Ascending aorta (tissue), 2 donors: ENCODE results near the gene GPA33. TPM values are rescaled to one million over a fixed set of nuclear protein-coding genes. Genes with fewer than 3 reads are reported as not detected.

Experiments used
- DNase-seq, 2 donors: peaks; one replicate each; pipeline ENCODE4 v3.0.0-alpha.2; 2019; ENCODE audit warnings: low spot score in 2 of 2
- H3K27ac ChIP-seq, 2 donors: fragments of 200-600 bp; sonication (generic); one replicate each; pipeline ENCODE4 v1.5.1; 2016 to 2017; ENCODE audit warnings: mild to moderate bottlenecking in 1 of 2
- H3K27me3 ChIP-seq: fragments of 200-600 bp; sonication (generic); one replicate; pipeline ENCODE4 v1.5.1; 2017
- H3K36me3 ChIP-seq, 2 donors: fragments of 200-600 bp; sonication (generic); one replicate each; pipeline ENCODE4 v1.5.1; 2016
- H3K4me1 ChIP-seq, 2 donors: fragments of 200-600 bp; sonication (generic); one replicate each; pipeline ENCODE4 v1.5.1; 2016 to 2017; ENCODE audit warnings: mild to moderate bottlenecking in 1 of 2
- H3K4me3 ChIP-seq, 2 donors: fragments of 200-600 bp; sonication (generic); one replicate each; pipeline ENCODE4 v1.5.1; 2016 to 2017; ENCODE audit warnings: mild to moderate bottlenecking in 1 of 2
- H3K9me3 ChIP-seq, 2 donors: fragments of 200-600 bp; sonication (generic); one replicate each; pipeline ENCODE4 v1.5.1; 2016
- CTCF ChIP-seq, 3 experiments: fragments of 200-600 bp in 2 of 3; fragments of 450-650 bp in 1 of 3; sonication (generic) in 2 of 3; IDR thresholded peaks; one replicate each; pipeline ENCODE4 v1.5.1; 2016 to 2019; ENCODE audit warnings: antibody characterized with exemption in 3 of 3, mild to moderate bottlenecking in 1 of 3, moderate library complexity in 1 of 3
- intact Hi-C: fragments of 100-400 bp; cut with DNase I; formaldehyde crosslinking; loops from one replicate; pipeline ENCODE4 v1.15.1; 2023
- total RNA-seq: library from RNA; depleted of rRNA; stranded (reverse); fragments of >200 nt; gene quantifications from one replicate; pipeline ENCODE4 v1.1.0, GENCODE V29; 2016

The GPA33 gene
- total RNA-seq, 1 donor from 2014 or later: not detected

- Histone ChIP-seq H3K9me3 (peaks cover 0 to 3% of the 10 kb centered on the region in 2 donors), H3K27me3 (no peaks in the 10 kb centered on the region), H3K36me3 (no peaks in the 10 kb centered on the region), H3K4me3 (peak overlapping the region; percentile 45 to 63), H3K4me1 (peaks cover 0 to 14% of the 10 kb centered on the region in 2 donors), H3K27ac (peak overlapping the region; percentile 66 to 73)
- intact Hi-C loops: no loop called here
- DNase-seq: peak in 1 of 2 donors; percentile 68
- no peak for TF ChIP-seq CTCF (IDR thresholded peaks at IDR 0.05)
Measured at GRCh38 chr1:167094690-167095089, 4.5 kb upstream of the GPA33 start.

DNA sequence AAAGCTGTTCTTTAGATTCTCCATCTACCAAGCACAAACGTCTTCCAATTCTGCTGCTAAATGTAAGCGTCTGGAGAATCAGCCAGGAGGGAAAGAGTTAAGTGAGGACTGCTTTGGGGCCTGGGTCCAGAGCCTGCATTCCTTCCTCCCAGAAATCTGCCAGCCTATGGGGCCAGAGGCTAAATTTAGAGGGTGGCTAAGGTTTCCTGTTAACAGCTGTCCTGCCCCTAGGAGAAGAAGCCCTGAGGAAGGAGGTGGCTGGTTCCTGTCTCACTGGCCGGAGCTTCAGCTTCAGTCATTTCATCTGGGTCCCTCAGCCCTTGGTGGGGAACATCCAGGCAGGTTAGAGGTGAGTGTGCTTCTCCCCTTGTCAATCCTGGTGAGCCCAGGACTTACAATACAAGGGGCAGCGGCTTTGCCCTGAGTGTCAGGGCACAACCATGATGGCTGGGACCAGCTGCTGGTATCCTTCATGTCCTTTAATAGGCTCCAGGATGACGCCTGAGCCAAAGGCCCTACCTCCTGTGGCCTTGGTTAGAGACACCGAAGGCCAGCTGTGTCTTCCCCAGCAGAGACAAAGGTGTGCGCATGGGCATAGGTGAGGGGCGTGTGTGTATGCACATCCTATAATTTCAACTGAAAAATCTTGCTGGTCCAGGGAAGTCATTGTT is 3.8 kb upstream of the GPA33 start, which contains the start of gene STYXL2:
Gene STYXL2 (plus strand): TSS at position 230 of the 671 bp plus-strand sequence. CDS start 775 bp downstream, outside the sequence.
- Histone ChIP-seq H3K36me3 (no peaks in the 10 kb centered on the region), H3K4me3 (peak within 1 kb of the TSS; percentile 45 to 63), H3K4me1 (peaks cover 0 to 14% of the 10 kb centered on the region in 2 donors), H3K27me3 (no peaks in the 10 kb centered on the region), H3K9me3 (peaks cover 0 to 2% of the 10 kb centered on the region in 2 donors), H3K27ac (peak within 1 kb of the TSS; percentile 66 to 73)
- no peak for TF ChIP-seq CTCF (IDR thresholded peaks at IDR 0.05)
- DNase-seq: no peak
- intact Hi-C loops: no loop called here

DNA sequence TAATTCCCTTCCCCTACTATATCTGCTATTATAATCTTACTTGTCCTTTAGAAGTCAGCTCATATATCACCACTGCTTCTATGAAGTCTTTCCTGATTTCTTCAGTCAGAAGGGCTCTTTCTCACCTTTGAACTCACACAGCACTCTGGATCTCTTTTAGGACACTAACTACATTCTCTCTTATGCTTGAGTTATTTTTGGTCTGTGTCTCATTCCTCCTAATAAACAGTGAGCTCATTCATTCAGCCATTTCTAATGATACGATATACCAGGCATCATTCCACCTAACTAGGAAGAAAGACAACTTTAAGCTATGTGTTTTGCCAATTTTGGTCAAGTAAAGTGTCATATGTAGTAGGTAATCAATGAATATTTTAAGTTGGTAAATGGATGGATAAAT is 2.5 kb upstream of the GPA33 start:
- Histone ChIP-seq H3K4me1 (peaks cover 0 to 14% of the 10 kb centered on the region in 2 donors), H3K27me3 (no peaks in the 10 kb centered on the region), H3K27ac (no peak overlapping the region), H3K9me3 (no peaks in the 10 kb centered on the region), H3K36me3 (no peaks in the 10 kb centered on the region), H3K4me3 (no peak overlapping the region)
- intact Hi-C loops: no loop called here
- no peak for DNase-seq
- no peak for TF ChIP-seq CTCF (IDR thresholded peaks at IDR 0.05)

DNA sequence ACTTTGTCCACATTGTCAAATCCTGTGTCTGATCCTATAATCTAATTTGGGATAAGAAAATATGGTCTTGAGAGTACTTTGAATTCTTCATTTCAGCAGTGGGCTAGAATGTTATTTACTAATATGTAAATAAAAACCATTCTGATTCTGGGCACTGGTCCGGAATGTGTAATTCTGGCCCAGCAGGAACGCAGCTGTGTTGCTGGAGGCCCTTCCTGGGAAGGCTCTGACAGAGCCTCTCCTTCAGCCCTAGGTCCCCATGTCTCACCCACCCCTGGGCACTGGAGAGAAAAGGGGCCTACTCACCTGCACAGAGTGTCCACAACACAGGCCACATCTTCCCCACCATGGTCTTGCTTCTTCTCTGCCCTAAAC is 251 bp downstream of the GPA33 start:
- Histone ChIP-seq H3K27me3 (no peaks in the 10 kb centered on the region), H3K27ac (no peak overlapping the region), H3K36me3 (no peaks in the 10 kb centered on the region), H3K4me3 (no peak overlapping the region), H3K4me1 (peaks cover 0 to 11% of the 10 kb centered on the region in 2 donors), H3K9me3 (no peaks in the 10 kb centered on the region)
- intact Hi-C loops: no loop called here
- no peak for TF ChIP-seq CTCF (IDR thresholded peaks at IDR 0.05)
- no peak for DNase-seq

GRCh38 chr1:167088746-167089417 is 1.3 kb downstream of the GPA33 start:
- no peaks in the 10 kb centered on the region for H3K27me3 ChIP-seq
- TF ChIP-seq CTCF (IDR thresholded peaks at IDR 0.05): no peak
- H3K27ac ChIP-seq: no peak overlapping the region
- H3K36me3 ChIP-seq: no peaks in the 10 kb centered on the region
- intact Hi-C loops: no loop called here
- H3K9me3 ChIP-seq: no peaks in the 10 kb centered on the region
- no peak overlapping the region for H3K4me3 ChIP-seq
- peaks cover 0 to 8% of the 10 kb centered on the region in 2 donors for H3K4me1 ChIP-seq
- DNase-seq: no peak
